Progenitor cell of endocrine pancreas (in vitro differentiated cells): ENCODE measurements around the gene EXOC5. TPM values are rescaled to one million over a fixed set of nuclear protein-coding genes. Genes with fewer than 3 reads are reported as not detected.

Experiments used
- DNase-seq: peaks from one replicate; pipeline ENCODE4 v3.0.0; 2021; ENCODE audit warnings: low spot score; ENCODE audit not compliant: unreplicated experiment
- H3K27ac Mint-ChIP-seq: 2 replicates; pipeline ENCODE4 v1.8.0; 2021; ENCODE audit warnings: mild to moderate bottlenecking, moderate library complexity, mixed read lengths
- H3K27me3 Mint-ChIP-seq: 2 replicates; pipeline ENCODE4 v1.8.0; 2021; ENCODE audit warnings: mixed read lengths
- H3K36me3 Mint-ChIP-seq: 2 replicates; pipeline ENCODE4 v1.8.0; 2022; ENCODE audit warnings: mixed read lengths; ENCODE audit not compliant: insufficient read depth
- H3K4me1 Mint-ChIP-seq: 2 replicates; pipeline ENCODE4 v1.8.0; 2021; ENCODE audit warnings: low read depth, mixed read lengths
- H3K4me3 Mint-ChIP-seq: 2 replicates; pipeline ENCODE4 v1.8.0; 2021; ENCODE audit warnings: low read depth, mild to moderate bottlenecking, moderate library complexity, mixed read lengths
- H3K9me3 Mint-ChIP-seq: 2 replicates; pipeline ENCODE4 v1.8.0; 2021; ENCODE audit warnings: low read depth, mixed read lengths
- total RNA-seq: library from RNA; stranded (reverse); gene quantifications from 2 replicates; pipeline ENCODE4 v1.2.1, GENCODE V29; 2021
- TF ChIP-seq, protein P1 (sequence below): fragments of 200-600 bp; sonication (generic); IDR thresholded peaks from one replicate; pipeline ENCODE4 v1.5.0; 2021; ENCODE audit warnings: antibody characterized with exemption, mild to moderate bottlenecking; ENCODE audit not compliant: unreplicated experiment

Gene EXOC5
- total RNA-seq, 1 donor from 2014 or later, result 88.8 TPM

DNA sequence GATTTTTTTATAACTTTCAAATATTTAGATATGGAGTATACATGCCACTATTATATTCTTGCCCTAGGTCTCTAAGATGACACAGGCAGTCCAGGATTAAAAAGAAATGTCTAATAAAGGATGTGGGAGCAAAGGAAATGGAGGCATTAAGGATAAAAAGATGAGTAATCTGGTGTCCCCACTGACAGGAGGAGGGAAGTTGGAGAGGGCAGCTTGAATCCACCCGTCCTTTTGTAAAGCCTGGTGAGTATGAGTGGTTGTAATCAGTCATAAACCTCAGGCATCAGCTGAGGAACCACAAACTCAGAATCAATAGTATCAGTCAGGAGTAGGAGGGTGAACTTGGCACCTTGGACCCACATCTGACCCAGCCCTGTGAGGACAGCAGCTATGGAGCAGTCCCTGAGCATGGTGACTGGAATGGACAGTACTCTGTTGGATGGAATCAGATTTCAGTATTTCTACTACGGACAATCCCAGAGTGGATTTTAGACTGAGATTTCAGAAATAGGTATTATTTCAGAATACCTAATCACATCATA is 100.5 kb downstream of the EXOC5 start:
- no peak for DNase-seq
- H3K4me3 Mint-ChIP-seq, result no peak overlapping the region
- H3K4me1 Mint-ChIP-seq, result no peaks in the 10 kb centered on the region
- TF ChIP-seq, protein P1, sequence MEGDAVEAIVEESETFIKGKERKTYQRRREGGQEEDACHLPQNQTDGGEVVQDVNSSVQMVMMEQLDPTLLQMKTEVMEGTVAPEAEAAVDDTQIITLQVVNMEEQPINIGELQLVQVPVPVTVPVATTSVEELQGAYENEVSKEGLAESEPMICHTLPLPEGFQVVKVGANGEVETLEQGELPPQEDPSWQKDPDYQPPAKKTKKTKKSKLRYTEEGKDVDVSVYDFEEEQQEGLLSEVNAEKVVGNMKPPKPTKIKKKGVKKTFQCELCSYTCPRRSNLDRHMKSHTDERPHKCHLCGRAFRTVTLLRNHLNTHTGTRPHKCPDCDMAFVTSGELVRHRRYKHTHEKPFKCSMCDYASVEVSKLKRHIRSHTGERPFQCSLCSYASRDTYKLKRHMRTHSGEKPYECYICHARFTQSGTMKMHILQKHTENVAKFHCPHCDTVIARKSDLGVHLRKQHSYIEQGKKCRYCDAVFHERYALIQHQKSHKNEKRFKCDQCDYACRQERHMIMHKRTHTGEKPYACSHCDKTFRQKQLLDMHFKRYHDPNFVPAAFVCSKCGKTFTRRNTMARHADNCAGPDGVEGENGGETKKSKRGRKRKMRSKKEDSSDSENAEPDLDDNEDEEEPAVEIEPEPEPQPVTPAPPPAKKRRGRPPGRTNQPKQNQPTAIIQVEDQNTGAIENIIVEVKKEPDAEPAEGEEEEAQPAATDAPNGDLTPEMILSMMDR, result no peak
- no peaks in the 10 kb centered on the region for H3K36me3 Mint-ChIP-seq
- no peak overlapping the region for H3K27ac Mint-ChIP-seq
- no peaks in the 10 kb centered on the region for H3K9me3 Mint-ChIP-seq
- H3K27me3 Mint-ChIP-seq, result peaks cover 3% of the 10 kb centered on the region

DNA sequence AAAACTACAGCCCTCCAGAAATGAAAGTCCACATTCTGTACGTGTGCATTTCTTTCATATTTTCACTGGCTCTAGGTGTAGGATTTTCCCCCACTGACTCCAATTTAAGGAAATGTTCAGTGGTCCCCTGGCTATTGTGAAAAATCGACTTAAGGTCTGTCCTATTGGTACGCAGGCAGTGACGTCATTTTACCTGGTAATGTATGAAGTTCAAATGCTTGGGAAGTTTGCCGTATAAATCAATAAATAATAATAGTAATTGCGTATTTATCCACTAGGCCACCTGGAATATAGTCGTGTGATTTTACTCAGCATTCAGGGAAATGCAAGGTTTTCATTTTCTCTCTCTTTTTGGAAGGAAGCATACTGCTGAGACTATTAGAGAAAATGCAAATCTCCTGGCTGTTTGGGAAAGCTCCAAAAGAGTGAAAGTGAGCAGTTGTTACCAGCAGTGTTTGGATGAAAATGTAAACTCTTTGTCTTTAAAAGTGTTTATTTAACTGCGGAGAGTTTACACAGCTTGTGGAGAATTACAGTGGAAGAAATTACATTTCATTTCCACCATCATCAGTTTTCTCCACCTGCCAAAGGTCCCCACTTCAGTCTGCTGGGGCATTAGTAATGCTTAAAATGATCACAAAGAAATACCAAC is 107.0 kb downstream of the EXOC5 start:
- no peak overlapping the region for H3K27ac Mint-ChIP-seq
- no peak overlapping the region for H3K4me3 Mint-ChIP-seq
- H3K27me3 Mint-ChIP-seq, result peaks cover 19% of the 10 kb centered on the region
- H3K9me3 Mint-ChIP-seq, result no peaks in the 10 kb centered on the region
- no peaks in the 10 kb centered on the region for H3K36me3 Mint-ChIP-seq
- no peak for DNase-seq
- TF ChIP-seq, protein P1, result no peak
- peaks cover 4% of the 10 kb centered on the region for H3K4me1 Mint-ChIP-seq

DNA sequence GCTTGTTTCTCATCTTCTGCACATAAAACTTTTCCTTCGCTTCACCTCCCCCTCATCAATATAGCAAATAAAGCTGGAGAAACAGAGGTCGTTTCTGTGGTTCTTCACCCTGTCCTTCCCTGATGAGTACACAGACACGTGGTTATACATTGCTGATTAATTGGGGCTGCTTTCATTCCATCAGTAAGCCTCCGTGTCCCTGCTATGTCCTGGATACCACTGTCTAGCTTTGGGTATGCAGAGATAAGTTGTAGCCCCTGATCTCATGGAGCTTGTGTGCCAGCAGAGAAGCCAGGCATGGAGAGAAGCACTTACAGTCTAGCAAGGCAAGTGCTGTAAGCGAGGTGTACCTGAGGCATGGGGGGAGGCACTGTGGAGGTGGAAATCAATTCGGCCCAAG is 108.4 kb downstream of the EXOC5 start:
- TF ChIP-seq, protein P1, result no peak
- no peaks in the 10 kb centered on the region for H3K9me3 Mint-ChIP-seq
- H3K4me1 Mint-ChIP-seq, result peaks cover 4% of the 10 kb centered on the region
- H3K27ac Mint-ChIP-seq, result no peak overlapping the region
- peaks cover 19% of the 10 kb centered on the region for H3K27me3 Mint-ChIP-seq
- H3K36me3 Mint-ChIP-seq, result no peaks in the 10 kb centered on the region
- no peak for DNase-seq
- no peak overlapping the region for H3K4me3 Mint-ChIP-seq

DNA sequence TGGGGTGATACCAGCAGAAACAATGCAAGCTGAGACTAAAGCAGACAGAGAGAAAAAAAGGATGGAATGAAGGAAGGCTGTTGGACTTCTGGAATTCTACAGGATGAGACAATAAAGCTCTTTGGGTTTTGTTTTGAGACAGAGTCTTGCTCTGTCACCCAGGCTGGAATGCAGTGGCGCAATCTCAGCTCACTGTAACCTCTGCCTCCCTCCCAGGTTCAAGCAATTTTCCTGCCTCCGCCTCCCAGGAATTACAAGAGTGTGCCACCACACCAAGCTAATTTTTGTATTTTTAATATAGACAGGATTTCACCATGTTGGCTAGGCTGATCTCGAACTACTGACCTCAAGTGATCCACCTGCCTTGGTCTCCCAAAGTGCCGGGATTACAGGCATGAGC is 115.4 kb downstream of the EXOC5 start:
- H3K4me3 Mint-ChIP-seq, result no peak overlapping the region
- TF ChIP-seq, protein P1, result no peak
- no peaks in the 10 kb centered on the region for H3K36me3 Mint-ChIP-seq
- no peak for DNase-seq
- no peaks in the 10 kb centered on the region for H3K9me3 Mint-ChIP-seq
- H3K4me1 Mint-ChIP-seq, result no peaks in the 10 kb centered on the region
- H3K27ac Mint-ChIP-seq, result no peak overlapping the region
- peaks cover 3% of the 10 kb centered on the region for H3K27me3 Mint-ChIP-seq

Other genes with a start within 250 kb of the EXOC5 start
- gene AP5M1, start 66 bp upstream of the EXOC5 start, total RNA-seq, result 44.1 and 48.1 TPM in 2 replicates
- gene NAA30, start 121.7 kb upstream of the EXOC5 start, total RNA-seq, result 21.4 and 24.2 TPM in 2 replicates
- gene CCDC198, start 225.0 kb upstream of the EXOC5 start, total RNA-seq, result 150 and 178 TPM in 2 replicates